Measurements from ENCODE around the gene DLGAP1. TPM values are rescaled to one million over a fixed set of nuclear protein-coding genes. Genes with fewer than 3 reads are reported as not detected.

Gene DLGAP1
- total and polyA plus RNA-seq, 4 donors, result 0.75 to 6.6 (median 3.6) TPM

GRCh38 chr18:3667255-3668137 lies 787.6 kb downstream of the DLGAP1 start:
- WGBS, 2 donors, result 65 to 70% methylated on average over 8 of the region's 8 CpGs
- Histone ChIP-seq H3K27me3 (ENCODE audit: control insufficient read depth in 1 of 2, insufficient read depth in 2 of 2, low read length in 1 of 2) (no peaks in the 10 kb centered on the region), H3K4me1 (ENCODE audit: control insufficient read depth in 1 of 2, insufficient read depth in 2 of 2, low read length in 2 of 2) (no peaks in the 10 kb centered on the region), H3K27ac (ENCODE audit: low read depth in 1 of 2, low read length in 2 of 2) (no peak overlapping the region), H3K9me3 (ENCODE audit: control insufficient read depth, low read length) (no peaks in the 10 kb centered on the region), H3K4me3 (ENCODE audit: low read length in 2 of 2) (no peak overlapping the region), H3K36me3 (ENCODE audit: control insufficient read depth in 1 of 2, insufficient read depth in 2 of 2, low read length in 1 of 2) (no peaks in the 10 kb centered on the region)
- ATAC-seq (ENCODE audit: low FRiP score) (no peak), DNase-seq (no peak)
- intact Hi-C loops (cut with DNase I), result loop anchor here (2.0 to 10.0 kb wide), 7 partner anchors 45 to 387 kb away; partner anchors contain the start of gene TGIF1 (in 1 of the 2)

DNA sequence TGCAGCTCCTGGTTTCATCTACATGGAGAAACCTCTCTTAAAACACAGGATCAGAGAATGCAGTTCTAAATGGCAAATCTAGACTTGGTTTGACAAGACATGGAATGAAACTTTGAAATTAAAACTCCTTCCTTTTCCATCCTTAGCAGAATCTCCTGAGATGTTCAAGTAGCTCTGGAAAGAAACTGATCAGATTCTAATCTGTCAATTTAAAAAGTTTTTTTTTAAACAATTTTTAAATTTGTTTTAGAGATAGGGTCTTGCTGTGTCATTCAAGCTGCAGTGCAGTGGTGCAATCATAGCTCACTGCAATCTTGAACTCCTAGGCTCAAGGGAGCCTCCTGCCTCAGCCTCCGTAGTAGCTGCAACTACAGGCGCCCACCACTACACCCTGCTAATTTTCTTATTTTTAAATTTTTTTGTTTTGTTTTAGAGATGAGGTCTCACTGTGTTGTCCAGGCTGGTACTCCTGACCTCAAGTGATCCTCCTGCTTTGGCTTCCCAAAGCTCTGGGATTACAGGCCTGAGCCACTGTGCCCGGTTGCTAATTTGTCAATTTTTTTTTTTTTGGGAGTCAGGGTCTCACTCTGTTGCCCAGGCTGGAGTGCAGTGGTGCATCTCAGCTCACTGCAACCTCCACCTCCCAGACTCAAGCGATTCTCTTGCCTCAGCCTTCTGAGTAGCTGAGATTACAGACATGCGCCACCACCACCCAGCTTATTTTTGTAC lies 788.4 kb downstream of the DLGAP1 start:
- intact Hi-C loops (cut with DNase I), result loop anchor here (2.0 to 10.0 kb wide), 7 partner anchors 44 to 386 kb away; partner anchors contain the start of gene TGIF1 (in 1 of the 2)
- DNase-seq (no peak), ATAC-seq (ENCODE audit: low FRiP score) (no peak)
- 93 to 96% methylated on average over 5 of the region's 5 CpGs for WGBS, 2 donors
- Histone ChIP-seq H3K36me3 (ENCODE audit: control insufficient read depth in 1 of 2, insufficient read depth in 2 of 2, low read length in 1 of 2) (no peaks in the 10 kb centered on the region), H3K27me3 (ENCODE audit: control insufficient read depth in 1 of 2, insufficient read depth in 2 of 2, low read length in 1 of 2) (no peaks in the 10 kb centered on the region), H3K4me1 (ENCODE audit: control insufficient read depth in 1 of 2, insufficient read depth in 2 of 2, low read length in 2 of 2) (no peaks in the 10 kb centered on the region), H3K9me3 (ENCODE audit: control insufficient read depth, low read length) (no peaks in the 10 kb centered on the region), H3K27ac (ENCODE audit: low read depth in 1 of 2, low read length in 2 of 2) (no peak overlapping the region), H3K4me3 (ENCODE audit: low read length in 2 of 2) (no peak overlapping the region)

GRCh38 chr18:3665780-3666525 lies 789.2 kb downstream of the DLGAP1 start:
- H3K4me1 ChIP-seq (ENCODE audit: control insufficient read depth in 1 of 2, insufficient read depth in 2 of 2, low read length in 2 of 2), result no peaks in the 10 kb centered on the region
- DNase-seq (peak; percentile 84 to 92), ATAC-seq (ENCODE audit: low FRiP score) (peak; percentile 95)
- no peaks in the 10 kb centered on the region for H3K9me3 ChIP-seq (ENCODE audit: control insufficient read depth, low read length)
- no peaks in the 10 kb centered on the region for H3K27me3 ChIP-seq (ENCODE audit: control insufficient read depth in 1 of 2, insufficient read depth in 2 of 2, low read length in 1 of 2)
- 6 to 17% methylated on average over 20 of the region's 20 CpGs for WGBS, 2 donors
- H3K4me3 ChIP-seq (ENCODE audit: low read length in 2 of 2), result no peak overlapping the region
- intact Hi-C loops (cut with DNase I), result loop anchor here (1.0 to 10.0 kb wide), 8 partner anchors 44 to 385 kb away; partner anchors contain the start of gene TGIF1 (in 1 of the 2)
- H3K36me3 ChIP-seq (ENCODE audit: control insufficient read depth in 1 of 2, insufficient read depth in 2 of 2, low read length in 1 of 2), result no peaks in the 10 kb centered on the region
- peak overlapping the region; percentile 13 to 30 for H3K27ac ChIP-seq (ENCODE audit: low read depth in 1 of 2, low read length in 2 of 2)

GRCh38 chr18:3665204-3665603 lies 789.9 kb downstream of the DLGAP1 start:
- Histone ChIP-seq H3K27ac (ENCODE audit: low read depth in 1 of 2, low read length in 2 of 2) (no peak overlapping the region), H3K36me3 (ENCODE audit: control insufficient read depth in 1 of 2, insufficient read depth in 2 of 2, low read length in 1 of 2) (no peaks in the 10 kb centered on the region), H3K9me3 (ENCODE audit: control insufficient read depth, low read length) (no peaks in the 10 kb centered on the region), H3K27me3 (ENCODE audit: control insufficient read depth in 1 of 2, insufficient read depth in 2 of 2, low read length in 1 of 2) (no peaks in the 10 kb centered on the region), H3K4me3 (ENCODE audit: low read length in 2 of 2) (no peak overlapping the region), H3K4me1 (ENCODE audit: control insufficient read depth in 1 of 2, insufficient read depth in 2 of 2, low read length in 2 of 2) (no peaks in the 10 kb centered on the region)
- DNase-seq (no peak), ATAC-seq (ENCODE audit: low FRiP score) (no peak)
- WGBS, 2 donors, result 92 to 94% methylated on average over 3 of the region's 3 CpGs
- intact Hi-C loops (cut with DNase I), result loop anchor here (1.0 to 10.0 kb wide), 6 partner anchors 43 to 384 kb away; partner anchors contain the start of gene TGIF1 (in 1 of the 2)

DNA sequence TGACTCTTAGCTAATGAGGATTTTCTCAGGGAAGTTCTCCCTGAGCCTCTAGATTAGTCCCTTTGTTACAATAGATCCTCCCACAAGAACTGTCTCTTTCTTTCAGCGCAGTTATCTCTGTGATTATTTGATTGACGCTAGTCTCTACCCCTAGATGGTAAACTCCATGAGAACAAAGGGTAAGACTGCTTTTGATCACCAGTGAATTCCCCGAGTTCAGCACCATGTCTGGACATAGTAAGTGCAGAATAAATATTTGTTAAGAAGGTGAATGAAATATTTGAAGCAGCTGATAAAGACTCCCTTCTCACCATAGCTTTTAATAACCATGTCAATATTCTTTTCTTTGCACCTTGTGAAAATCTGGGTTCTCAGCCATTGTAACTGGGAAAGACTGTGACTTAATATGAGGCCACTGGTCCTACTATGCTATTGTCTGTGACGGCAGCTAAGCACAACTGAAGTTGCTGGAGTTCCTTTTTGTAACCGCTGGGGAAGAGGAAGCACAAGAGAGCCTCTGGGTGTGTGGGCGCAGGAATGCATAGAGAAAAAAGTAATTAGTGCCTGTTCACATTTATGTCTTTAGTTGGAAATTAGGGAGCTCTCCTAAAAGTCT lies 790.4 kb downstream of the DLGAP1 start:
- WGBS, 2 donors, result 87 to 89% methylated on average over 6 of the region's 6 CpGs
- no peak overlapping the region for H3K27ac ChIP-seq (ENCODE audit: low read depth in 1 of 2, low read length in 2 of 2)
- H3K4me1 ChIP-seq (ENCODE audit: control insufficient read depth in 1 of 2, insufficient read depth in 2 of 2, low read length in 2 of 2), result no peaks in the 10 kb centered on the region
- H3K36me3 ChIP-seq (ENCODE audit: control insufficient read depth in 1 of 2, insufficient read depth in 2 of 2, low read length in 1 of 2), result no peaks in the 10 kb centered on the region
- ATAC-seq (ENCODE audit: low FRiP score), result no peak
- no peaks in the 10 kb centered on the region for H3K9me3 ChIP-seq (ENCODE audit: control insufficient read depth, low read length)
- no peaks in the 10 kb centered on the region for H3K27me3 ChIP-seq (ENCODE audit: control insufficient read depth in 1 of 2, insufficient read depth in 2 of 2, low read length in 1 of 2)
- H3K4me3 ChIP-seq (ENCODE audit: low read length in 2 of 2), result no peak overlapping the region
- intact Hi-C loops (cut with DNase I), result loop anchor here (1.0 to 10.0 kb wide), 6 partner anchors 42 to 383 kb away; partner anchors contain the start of gene TGIF1 (in 1 of the 2)
- DNase-seq, result no peak

- 89 to 91% methylated on average over 2 of the region's 2 CpGs for WGBS, 2 donors
- intact Hi-C loops (cut with DNase I), result loop anchor here in 1 of 2 donors (10.0 kb wide), 1 partner anchor 159 kb away; no protein-coding TSS in a partner anchor
- no peaks in the 10 kb centered on the region for H3K27me3 ChIP-seq (ENCODE audit: control insufficient read depth in 1 of 2, insufficient read depth in 2 of 2, low read length in 1 of 2)
- H3K4me1 ChIP-seq (ENCODE audit: control insufficient read depth in 1 of 2, insufficient read depth in 2 of 2, low read length in 2 of 2), result no peaks in the 10 kb centered on the region
- no peak overlapping the region for H3K27ac ChIP-seq (ENCODE audit: low read depth in 1 of 2, low read length in 2 of 2)
- DNase-seq, result no peak
- H3K36me3 ChIP-seq (ENCODE audit: control insufficient read depth in 1 of 2, insufficient read depth in 2 of 2, low read length in 1 of 2), result no peaks in the 10 kb centered on the region
- no peak overlapping the region for H3K4me3 ChIP-seq (ENCODE audit: low read length in 2 of 2)
- no peak for ATAC-seq (ENCODE audit: low FRiP score)
- H3K9me3 ChIP-seq (ENCODE audit: control insufficient read depth, low read length), result no peaks in the 10 kb centered on the region
These were observed 791.1 kb downstream of the DLGAP1 start for GRCh38 chr18:3663870-3664512.

DNA sequence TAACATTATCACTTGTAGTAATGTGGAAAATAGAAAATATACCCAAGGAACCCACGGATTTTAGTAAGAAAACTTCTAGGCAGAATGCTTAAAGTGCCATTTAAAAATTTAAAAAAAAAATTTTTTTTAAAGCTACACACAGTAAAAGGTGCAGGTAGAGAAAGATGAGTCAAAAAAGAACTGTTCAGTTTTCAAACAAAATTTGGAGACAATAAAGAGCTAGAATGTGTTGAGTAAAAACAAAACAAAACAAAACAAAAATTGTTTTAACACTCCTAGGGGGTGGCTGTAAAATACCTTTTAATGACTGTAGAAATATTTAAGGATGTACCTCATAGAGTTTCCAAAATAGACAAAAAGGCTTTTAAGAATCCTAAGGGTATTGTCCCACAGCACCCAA lies 793.1 kb downstream of the DLGAP1 start:
- Histone ChIP-seq H3K27ac (ENCODE audit: low read depth in 1 of 2, low read length in 2 of 2) (no peak overlapping the region), H3K36me3 (ENCODE audit: control insufficient read depth in 1 of 2, insufficient read depth in 2 of 2, low read length in 1 of 2) (no peaks in the 10 kb centered on the region), H3K4me1 (ENCODE audit: control insufficient read depth in 1 of 2, insufficient read depth in 2 of 2, low read length in 2 of 2) (no peaks in the 10 kb centered on the region), H3K27me3 (ENCODE audit: control insufficient read depth in 1 of 2, insufficient read depth in 2 of 2, low read length in 1 of 2) (no peaks in the 10 kb centered on the region), H3K4me3 (ENCODE audit: low read length in 2 of 2) (no peak overlapping the region), H3K9me3 (ENCODE audit: control insufficient read depth, low read length) (no peaks in the 10 kb centered on the region)
- DNase-seq (no peak), ATAC-seq (ENCODE audit: low FRiP score) (no peak)
- 88 to 89% methylated on average over 1 of the region's 1 CpG for WGBS, 2 donors
- intact Hi-C loops (cut with DNase I), result loop anchor here in 1 of 2 donors (10.0 kb wide), 1 partner anchor 157 kb away; no protein-coding TSS in a partner anchor

Data from aorta (tissue), 5 donors.